HL-60 (cell line): ENCODE data around the gene ZFP36.

Experiments used
- DNase-seq, 2 experiments: peaks; one replicate each; pipeline ENCODE4 v3.0.0-alpha.2; 2010 to 2020; ENCODE audit warnings: low read depth in 1 of 2, low spot score in 1 of 2
- H3K27ac ChIP-seq: fragments of 250-450 bp; sonication (Bioruptor Pico); replicated peaks from 2 replicates; pipeline ENCODE4 v1.5.1; 2020; ENCODE audit warnings: mild to moderate bottlenecking, moderate library complexity
- H3K27me3 ChIP-seq: fragments of 250-450 bp; sonication (Bioruptor Pico); 2 replicates; pipeline ENCODE4 v1.5.1; 2021; ENCODE audit warnings: mild to moderate bottlenecking, moderate library complexity; ENCODE audit not compliant: insufficient read depth, poor library complexity, severe bottlenecking
- H3K4me3 ChIP-seq: replicated peaks from 2 replicates; pipeline ENCODE4 v1.5.1; 2011; ENCODE audit warnings: mild to moderate bottlenecking, control low read depth, low read length; ENCODE audit not compliant: insufficient read depth
- CTCF ChIP-seq: IDR thresholded peaks from one replicate; pipeline ENCODE4 v1.5.1; 2011; ENCODE audit warnings: low read length, control low read depth, inconsistent platforms; ENCODE audit not compliant: insufficient read depth
- GABPA ChIP-seq: IDR thresholded peaks from 2 replicates; pipeline ENCODE4 v1.6.1; 2012; ENCODE audit warnings: low read depth
- POLR2AphosphoS5 ChIP-seq: IDR thresholded peaks from 2 replicates; pipeline ENCODE4 v1.6.1; 2012; ENCODE audit warnings: low read depth
- SPI1 ChIP-seq: IDR thresholded peaks from 2 replicates; pipeline ENCODE4 v1.6.1; 2012; ENCODE audit warnings: low read depth, mild to moderate bottlenecking, borderline replicate concordance
- TF ChIP-seq, protein P1 (sequence below): IDR thresholded peaks from 2 replicates; pipeline ENCODE4 v1.6.1; 2012; ENCODE audit warnings: low read depth; ENCODE audit not compliant: insufficient replicate concordance

The ZFP36 gene

GRCh38 chr19:39424934-39425333 is 18.3 kb downstream of the ZFP36 start:
- TF ChIP-seq, protein P1, sequence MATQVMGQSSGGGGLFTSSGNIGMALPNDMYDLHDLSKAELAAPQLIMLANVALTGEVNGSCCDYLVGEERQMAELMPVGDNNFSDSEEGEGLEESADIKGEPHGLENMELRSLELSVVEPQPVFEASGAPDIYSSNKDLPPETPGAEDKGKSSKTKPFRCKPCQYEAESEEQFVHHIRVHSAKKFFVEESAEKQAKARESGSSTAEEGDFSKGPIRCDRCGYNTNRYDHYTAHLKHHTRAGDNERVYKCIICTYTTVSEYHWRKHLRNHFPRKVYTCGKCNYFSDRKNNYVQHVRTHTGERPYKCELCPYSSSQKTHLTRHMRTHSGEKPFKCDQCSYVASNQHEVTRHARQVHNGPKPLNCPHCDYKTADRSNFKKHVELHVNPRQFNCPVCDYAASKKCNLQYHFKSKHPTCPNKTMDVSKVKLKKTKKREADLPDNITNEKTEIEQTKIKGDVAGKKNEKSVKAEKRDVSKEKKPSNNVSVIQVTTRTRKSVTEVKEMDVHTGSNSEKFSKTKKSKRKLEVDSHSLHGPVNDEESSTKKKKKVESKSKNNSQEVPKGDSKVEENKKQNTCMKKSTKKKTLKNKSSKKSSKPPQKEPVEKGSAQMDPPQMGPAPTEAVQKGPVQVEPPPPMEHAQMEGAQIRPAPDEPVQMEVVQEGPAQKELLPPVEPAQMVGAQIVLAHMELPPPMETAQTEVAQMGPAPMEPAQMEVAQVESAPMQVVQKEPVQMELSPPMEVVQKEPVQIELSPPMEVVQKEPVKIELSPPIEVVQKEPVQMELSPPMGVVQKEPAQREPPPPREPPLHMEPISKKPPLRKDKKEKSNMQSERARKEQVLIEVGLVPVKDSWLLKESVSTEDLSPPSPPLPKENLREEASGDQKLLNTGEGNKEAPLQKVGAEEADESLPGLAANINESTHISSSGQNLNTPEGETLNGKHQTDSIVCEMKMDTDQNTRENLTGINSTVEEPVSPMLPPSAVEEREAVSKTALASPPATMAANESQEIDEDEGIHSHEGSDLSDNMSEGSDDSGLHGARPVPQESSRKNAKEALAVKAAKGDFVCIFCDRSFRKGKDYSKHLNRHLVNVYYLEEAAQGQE = no peak
- TF ChIP-seq POLR2AphosphoS5 (no peak), CTCF (no peak), SPI1 (no peak), GABPA (no peak)
- Histone ChIP-seq H3K4me3 (no peak overlapping the region), H3K27me3 (no peaks in the 10 kb centered on the region), H3K27ac (no peak overlapping the region)
- no peak for DNase-seq

GRCh38 chr19:39425744-39426143 is 19.1 kb downstream of the ZFP36 start:
- no peak for DNase-seq
- H3K27me3 ChIP-seq = no peaks in the 10 kb centered on the region
- TF ChIP-seq GABPA (no peak), CTCF (no peak), SPI1 (no peak), POLR2AphosphoS5 (no peak)
- TF ChIP-seq, protein P1 = no peak
- H3K27ac ChIP-seq = no peak overlapping the region
- no peak overlapping the region for H3K4me3 ChIP-seq

DNA sequence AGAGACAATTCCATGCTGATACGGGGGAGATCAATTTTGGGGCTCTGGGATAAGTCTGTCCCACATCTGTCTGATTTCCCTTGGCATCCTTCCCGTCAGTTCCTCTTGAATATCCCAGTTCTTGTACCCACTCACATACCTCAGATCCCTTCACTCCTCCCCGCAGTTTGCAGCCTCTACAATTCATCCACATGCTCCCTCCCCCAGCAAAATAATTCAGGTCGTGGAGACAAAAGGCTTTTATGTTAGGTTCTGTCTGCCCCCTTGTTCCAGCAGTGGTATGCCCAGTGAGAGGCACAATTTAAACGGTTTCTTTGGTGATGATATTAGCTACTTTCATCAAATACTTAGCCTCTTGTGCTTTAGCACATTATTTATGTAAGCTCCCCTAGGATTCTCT is 19.5 kb downstream of the ZFP36 start:
- Histone ChIP-seq H3K27ac (no peak overlapping the region), H3K4me3 (no peak overlapping the region), H3K27me3 (no peaks in the 10 kb centered on the region)
- DNase-seq = no peak
- TF ChIP-seq, protein P1 = no peak
- TF ChIP-seq POLR2AphosphoS5 (no peak), GABPA (no peak), CTCF (no peak), SPI1 (no peak)
